ENCODE measurements around the gene PRR15. TPM values are rescaled to one million over a fixed set of nuclear protein-coding genes. Genes with fewer than 3 reads are reported as not detected.

PRR15 gene
- total RNA-seq, 1 experiment from 2014 or later = 22.6 TPM

- peak overlapping the region; percentile 71 for H3K4me3 ChIP-seq (ENCODE audit: low read depth, low read length)
- H3K36me3 Mint-ChIP-seq (ENCODE audit: insufficient read depth, unreplicated experiment) = peaks cover 46% of the 10 kb centered on the region
- intact Hi-C loops (cut with micrococcal nuclease; ENCODE audit: unreplicated experiment) = loop anchor here (5.0 to 10.0 kb wide), 4 partner anchors 77 to 640 kb away; no protein-coding TSS in a partner anchor
- ChIA-PET POLR2A (interaction anchor here (1.5 kb wide), 1 partner anchor 45 kb away, joined by 3 read pairs; no protein-coding TSS in a partner anchor), CTCF (no interaction called here)
- no peaks in the 10 kb centered on the region for H3K9me3 Mint-ChIP-seq (ENCODE audit: unreplicated experiment)
- H3K4me3 Mint-ChIP-seq (ENCODE audit: unreplicated experiment) = peak overlapping the region; percentile 98
- peak overlapping the region; percentile 93 for H3K27ac Mint-ChIP-seq (ENCODE audit: unreplicated experiment)
- H3K27me3 ChIP-seq (replicated peaks; ENCODE audit: control insufficient read depth, insufficient read depth, low read length) = no peaks in the 10 kb centered on the region
- TF ChIP-seq CTCF (IDR thresholded peaks at IDR 0.05; ENCODE audit: insufficient read depth in 1 of 2, low read depth in 1 of 2, low read length in 1 of 2, severe bottlenecking in 1 of 2, unreplicated experiment in 1 of 2) = no peak
- peak; percentile 62 to 63 for DNase-seq
- H3K9me3 ChIP-seq = no peaks in the 10 kb centered on the region
- H3K4me1 ChIP-seq = peaks cover 23% of the 10 kb centered on the region
- no peaks in the 10 kb centered on the region for H3K27me3 Mint-ChIP-seq (ENCODE audit: insufficient read depth, unreplicated experiment)
- H3K36me3 ChIP-seq (ENCODE audit: control insufficient read depth, insufficient read depth, low read length) = no peaks in the 10 kb centered on the region; the same call in 1 of the 2 replicates
- BruUV-seq (replicated peaks) = no TSS peak
- peaks cover 6% of the 10 kb centered on the region for H3K4me1 Mint-ChIP-seq (ENCODE audit: low read depth, unreplicated experiment)
These were observed 1.0 kb downstream of the PRR15 start for GRCh38 chr7:29564496-29565223.

- BruUV-seq (replicated peaks) = no TSS peak
- DNase-seq = no peak
These were observed 1.6 kb downstream of the PRR15 start for GRCh38 chr7:29565224-29565630.

GRCh38 chr7:29565634-29565981, 2.0 kb downstream of the PRR15 start:
- no peaks in the 10 kb centered on the region for H3K27me3 ChIP-seq (replicated peaks; ENCODE audit: control insufficient read depth, insufficient read depth, low read length)
- H3K9me3 ChIP-seq = no peaks in the 10 kb centered on the region
- peaks cover 25% of the 10 kb centered on the region for H3K4me1 ChIP-seq
- CTCF ChIA-PET = no interaction called here
- POLR2A ChIA-PET = no interaction called here
- peaks cover 46% of the 10 kb centered on the region for H3K36me3 Mint-ChIP-seq (ENCODE audit: insufficient read depth, unreplicated experiment)
- no peaks in the 10 kb centered on the region for H3K27me3 Mint-ChIP-seq (ENCODE audit: insufficient read depth, unreplicated experiment)
- peak overlapping the region; percentile 93 for H3K27ac Mint-ChIP-seq (ENCODE audit: unreplicated experiment)
- H3K4me3 ChIP-seq (ENCODE audit: low read depth, low read length) = peak overlapping the region; percentile 71
- H3K4me1 Mint-ChIP-seq (ENCODE audit: low read depth, unreplicated experiment) = peaks cover 11% of the 10 kb centered on the region
- no peak for DNase-seq
- H3K9me3 Mint-ChIP-seq (ENCODE audit: unreplicated experiment) = no peaks in the 10 kb centered on the region
- BruUV-seq (replicated peaks) = no TSS peak
- no peaks in the 10 kb centered on the region; the same call in 1 of the 2 replicates for H3K36me3 ChIP-seq (ENCODE audit: control insufficient read depth, insufficient read depth, low read length)
- no peak for TF ChIP-seq CTCF (IDR thresholded peaks at IDR 0.05; ENCODE audit: insufficient read depth in 1 of 2, low read depth in 1 of 2, low read length in 1 of 2, severe bottlenecking in 1 of 2, unreplicated experiment in 1 of 2)
- intact Hi-C loops (cut with micrococcal nuclease; ENCODE audit: unreplicated experiment) = loop anchor here (10.0 kb wide), 1 partner anchor 641 kb away; no protein-coding TSS in a partner anchor
- H3K4me3 Mint-ChIP-seq (ENCODE audit: unreplicated experiment) = peak overlapping the region; percentile 98

More at GRCh38 chr7:29565224-29565630, 1.6 kb downstream of the PRR15 start:
- Mint-ChIP-seq H3K27me3 (ENCODE audit: insufficient read depth, unreplicated experiment) (no peaks in the 10 kb centered on the region), H3K9me3 (ENCODE audit: unreplicated experiment) (no peaks in the 10 kb centered on the region), H3K4me3 (ENCODE audit: unreplicated experiment) (peak overlapping the region; percentile 98), H3K4me1 (ENCODE audit: low read depth, unreplicated experiment) (peaks cover 11% of the 10 kb centered on the region), H3K27ac (ENCODE audit: unreplicated experiment) (peak overlapping the region; percentile 93), H3K36me3 (ENCODE audit: insufficient read depth, unreplicated experiment) (peaks cover 46% of the 10 kb centered on the region)
- ChIA-PET POLR2A (no interaction called here), CTCF (no interaction called here)
- H3K9me3 ChIP-seq = no peaks in the 10 kb centered on the region
- peaks cover 25% of the 10 kb centered on the region for H3K4me1 ChIP-seq
- peak overlapping the region; percentile 71 for H3K4me3 ChIP-seq (ENCODE audit: low read depth, low read length)
- H3K36me3 ChIP-seq (ENCODE audit: control insufficient read depth, insufficient read depth, low read length) = no peaks in the 10 kb centered on the region; the same call in 1 of the 2 replicates
- intact Hi-C loops (cut with micrococcal nuclease; ENCODE audit: unreplicated experiment) = loop anchor here (10.0 kb wide), 1 partner anchor 640 kb away; no protein-coding TSS in a partner anchor
- no peaks in the 10 kb centered on the region for H3K27me3 ChIP-seq (replicated peaks; ENCODE audit: control insufficient read depth, insufficient read depth, low read length)
- no peak for TF ChIP-seq CTCF (IDR thresholded peaks at IDR 0.05; ENCODE audit: insufficient read depth in 1 of 2, low read depth in 1 of 2, low read length in 1 of 2, severe bottlenecking in 1 of 2, unreplicated experiment in 1 of 2)

All from Caco-2 (cell line).